Astrocyte (in vitro differentiated cells and primary cell): Measurements from ENCODE around the gene PPP1R14C. TPM values are rescaled to one million over a fixed set of nuclear protein-coding genes. Genes with fewer than 3 reads are reported as not detected.

Experiments used
- DNase-seq: peaks from one replicate; pipeline ENCODE4 v3.0.0-alpha.2; 2010; ENCODE audit warnings: low read depth
- FAIRE-seq: peaks from 2 replicates; lab custom pipeline; 2011; peaks lifted over from hg19 to GRCh38; lab: Jason Lieb, UNC
- H2AFZ ChIP-seq: 2 replicates; pipeline ENCODE4 v1.6.0; 2012; ENCODE audit warnings: low read depth, low read length, inconsistent platforms
- H3K27ac ChIP-seq: 2 replicates; pipeline ENCODE4 v1.5.1; 2011; ENCODE audit warnings: low read depth, low read length, inconsistent platforms
- H3K27me3 ChIP-seq: 2 replicates; pipeline ENCODE4 v1.6.0; 2011; ENCODE audit warnings: low read length, inconsistent platforms; ENCODE audit not compliant: insufficient read depth
- H3K36me3 ChIP-seq: 2 replicates; pipeline ENCODE4 v1.5.1; 2011; ENCODE audit warnings: low read length, inconsistent platforms; ENCODE audit not compliant: insufficient read depth
- H3K4me1 ChIP-seq: 2 replicates; pipeline ENCODE4 v1.5.1; 2011; ENCODE audit warnings: low read length, inconsistent platforms; ENCODE audit not compliant: insufficient read depth
- H3K4me2 ChIP-seq: 2 replicates; pipeline ENCODE4 v1.6.0; 2012; ENCODE audit warnings: low read length, inconsistent platforms
- H3K4me3 ChIP-seq: 2 replicates; pipeline ENCODE4 v1.5.1; 2011; ENCODE audit warnings: low read depth, mild to moderate bottlenecking, low read length, inconsistent platforms; ENCODE audit not compliant: insufficient read depth
- H3K79me2 ChIP-seq: 2 replicates; pipeline ENCODE4 v1.6.0; 2012; ENCODE audit warnings: mild to moderate bottlenecking, low read length, inconsistent platforms; ENCODE audit not compliant: insufficient read depth
- H3K9ac ChIP-seq: 2 replicates; pipeline ENCODE4 v1.6.0; 2012; ENCODE audit warnings: mild to moderate bottlenecking, low read length, inconsistent platforms
- H3K9me3 ChIP-seq: 2 replicates; pipeline ENCODE4 v1.5.1; 2012; ENCODE audit warnings: low read depth, mild to moderate bottlenecking, low read length, inconsistent platforms; ENCODE audit not compliant: insufficient read depth
- H4K20me1 ChIP-seq: 2 replicates; pipeline ENCODE4 v1.6.0; 2012; ENCODE audit warnings: low read length, inconsistent platforms; ENCODE audit not compliant: insufficient read depth
- H3K27ac Mint-ChIP-seq: one replicate; pipeline ENCODE4 v1.8.0; 2021; ENCODE audit warnings: mild to moderate bottlenecking, mixed read lengths; ENCODE audit not compliant: unreplicated experiment
- H3K27me3 Mint-ChIP-seq: one replicate; pipeline ENCODE4 v1.8.0; 2021; ENCODE audit warnings: low read depth, mixed read lengths; ENCODE audit not compliant: unreplicated experiment
- H3K36me3 Mint-ChIP-seq: one replicate; pipeline ENCODE4 v1.8.0; 2021; ENCODE audit warnings: low read depth, mixed read lengths; ENCODE audit not compliant: unreplicated experiment
- H3K4me1 Mint-ChIP-seq: one replicate; pipeline ENCODE4 v1.8.0; 2021; ENCODE audit warnings: low read depth, mixed read lengths; ENCODE audit not compliant: unreplicated experiment
- H3K4me3 Mint-ChIP-seq: one replicate; pipeline ENCODE4 v1.8.0; 2021; ENCODE audit warnings: mild to moderate bottlenecking, moderate library complexity, mixed read lengths; ENCODE audit not compliant: unreplicated experiment
- H3K9me3 Mint-ChIP-seq: one replicate; pipeline ENCODE4 v1.8.0; 2021; ENCODE audit warnings: mild to moderate bottlenecking, mixed read lengths; ENCODE audit not compliant: unreplicated experiment
- CTCF ChIP-seq: IDR thresholded peaks from 2 replicates; pipeline ENCODE4 v1.5.1; 2011; ENCODE audit warnings: low read depth, mild to moderate bottlenecking, inconsistent platforms, low read length, moderate library complexity; ENCODE audit not compliant: insufficient read depth
- EZH2 ChIP-seq: IDR thresholded peaks from 2 replicates; pipeline ENCODE4 v1.6.1; 2012; ENCODE audit warnings: mild to moderate bottlenecking, low read length, inconsistent platforms; ENCODE audit not compliant: insufficient read depth
- total RNA-seq: library from RNA; stranded (reverse); gene quantifications from 2 replicates; pipeline ENCODE4 v1.2.1, GENCODE V29; 2021

PPP1R14C gene
- total RNA-seq, 1 donor from 2014 or later: 3.9 TPM

GRCh38 chr6:150289454-150290071 lies 146.7 kb downstream of the PPP1R14C start:
- Histone ChIP-seq H3K4me1 (peaks cover 26% of the 10 kb centered on the region), H3K4me3 (no peak overlapping the region), H3K4me2 (no peak overlapping the region), H3K36me3 (no peaks in the 10 kb centered on the region), H2AFZ (no peak overlapping the region), H4K20me1 (no peaks in the 10 kb centered on the region), H3K9me3 (no peaks in the 10 kb centered on the region), H3K79me2 (no peaks in the 10 kb centered on the region), H3K9ac (no peak overlapping the region), H3K27me3 (peaks cover 4% of the 10 kb centered on the region), H3K27ac (no peak overlapping the region)
- DNase-seq (no peak), FAIRE-seq (no peak)
- peaks cover 16% of the 10 kb centered on the region for H3K4me1 Mint-ChIP-seq
- H3K9me3 Mint-ChIP-seq: peaks cover 12% of the 10 kb centered on the region
- H3K27me3 Mint-ChIP-seq: peaks cover 10% of the 10 kb centered on the region
- no peak overlapping the region for H3K4me3 Mint-ChIP-seq
- no peaks in the 10 kb centered on the region for H3K36me3 Mint-ChIP-seq
- H3K27ac Mint-ChIP-seq: peak overlapping the region; percentile 2
- TF ChIP-seq CTCF: no peak
- no peak for TF ChIP-seq EZH2

GRCh38 chr6:150290429-150290828 lies 147.6 kb downstream of the PPP1R14C start:
- Histone ChIP-seq H4K20me1 (no peaks in the 10 kb centered on the region), H2AFZ (peak overlapping the region; percentile 9), H3K4me3 (no peak overlapping the region), H3K27me3 (peaks cover 4% of the 10 kb centered on the region), H3K79me2 (no peaks in the 10 kb centered on the region), H3K9me3 (no peaks in the 10 kb centered on the region), H3K36me3 (no peaks in the 10 kb centered on the region), H3K27ac (no peak overlapping the region), H3K9ac (peak overlapping the region; percentile 25), H3K4me1 (peaks cover 26% of the 10 kb centered on the region), H3K4me2 (peak overlapping the region; percentile 57)
- H3K27me3 Mint-ChIP-seq: peaks cover 10% of the 10 kb centered on the region
- H3K9me3 Mint-ChIP-seq: peaks cover 12% of the 10 kb centered on the region
- FAIRE-seq (no peak), DNase-seq (peak; percentile 89)
- H3K4me3 Mint-ChIP-seq: no peak overlapping the region
- H3K36me3 Mint-ChIP-seq: no peaks in the 10 kb centered on the region
- TF ChIP-seq EZH2 (no peak), CTCF (no peak)
- H3K27ac Mint-ChIP-seq: peak overlapping the region; percentile 43
- peaks cover 16% of the 10 kb centered on the region for H3K4me1 Mint-ChIP-seq

GRCh38 chr6:150291968-150292710 lies 149.3 kb downstream of the PPP1R14C start:
- Histone ChIP-seq H3K4me2 (no peak overlapping the region), H3K9ac (no peak overlapping the region), H3K4me3 (no peak overlapping the region), H3K36me3 (no peaks in the 10 kb centered on the region), H3K27ac (no peak overlapping the region), H3K79me2 (no peaks in the 10 kb centered on the region), H3K27me3 (no peaks in the 10 kb centered on the region), H4K20me1 (no peaks in the 10 kb centered on the region), H3K4me1 (peaks cover 26% of the 10 kb centered on the region), H2AFZ (no peak overlapping the region), H3K9me3 (peaks cover 3% of the 10 kb centered on the region)
- no peak for DNase-seq
- peaks cover 2% of the 10 kb centered on the region for H3K27me3 Mint-ChIP-seq
- peaks cover 1% of the 10 kb centered on the region for H3K9me3 Mint-ChIP-seq
- no peak overlapping the region for H3K4me3 Mint-ChIP-seq
- no peaks in the 10 kb centered on the region for H3K36me3 Mint-ChIP-seq
- TF ChIP-seq CTCF: no peak
- TF ChIP-seq EZH2: no peak
- H3K4me1 Mint-ChIP-seq: peaks cover 15% of the 10 kb centered on the region
- H3K27ac Mint-ChIP-seq: no peak overlapping the region
- FAIRE-seq: no peak
